Stimulated activated naive CD8-positive, alpha-beta T cell treated with anti-CD3 and anti-CD28 coated beads, Interleukin-15, Interleukin-2, amounts not matched to agents 100 U/mL and 50 U/mL, for 24 hours (primary cell): Measurements from ENCODE around the gene TBRG1.

Experiments used
- ATAC-seq: fragments of 150-1000 bp; cut with Tn5 transposase; one replicate; pipeline ENCODE4 v1.10.0; 2021
- DNase-seq: peaks from one replicate; pipeline ENCODE4 v3.0.0; 2021

The TBRG1 gene

GRCh38 chr11:124618863-124619262, 3.8 kb upstream of the TBRG1 start:
- no peak for DNase-seq
- ATAC-seq, result no peak

- ATAC-seq (no peak), DNase-seq (no peak)
Measured at GRCh38 chr11:124623861-124624525, 1.3 kb downstream of the TBRG1 start.

GRCh38 chr11:124625504-124626168, 3.0 kb downstream of the TBRG1 start:
- ATAC-seq (no peak), DNase-seq (no peak)

GRCh38 chr11:124627546-124627945, 4.9 kb downstream of the TBRG1 start:
- ATAC-seq (no peak), DNase-seq (no peak)

- no peak for ATAC-seq
Measured at GRCh38 chr11:124629961-124630360, 7.3 kb downstream of the TBRG1 start.

GRCh38 chr11:124633355-124633754, 10.7 kb downstream of the TBRG1 start:
- no peak for ATAC-seq

More at GRCh38 chr11:124629961-124630360, 7.3 kb downstream of the TBRG1 start:
- no peak for DNase-seq

GRCh38 chr11:124635932-124636331, 13.3 kb downstream of the TBRG1 start:
- no peak for DNase-seq
- no peak for ATAC-seq

More at GRCh38 chr11:124633355-124633754, 10.7 kb downstream of the TBRG1 start:
- no peak for DNase-seq

GRCh38 chr11:124638500-124638899, 15.8 kb downstream of the TBRG1 start:
- no peak for DNase-seq
- ATAC-seq, result no peak

- ATAC-seq, result no peak
- DNase-seq, result no peak
Measured at GRCh38 chr11:124639186-124639585, 16.5 kb downstream of the TBRG1 start.

- DNase-seq, result no peak
- no peak for ATAC-seq
Measured at GRCh38 chr11:124640666-124641065, 18.0 kb downstream of the TBRG1 start.

GRCh38 chr11:124642628-124643027, 20.0 kb downstream of the TBRG1 start:
- ATAC-seq (no peak), DNase-seq (no peak)

- no peak for ATAC-seq
- DNase-seq, result no peak
Measured at GRCh38 chr11:124643042-124643604, 20.5 kb downstream of the TBRG1 start.

- ATAC-seq (no peak), DNase-seq (no peak)
Measured at GRCh38 chr11:124643605-124644425, 21.2 kb downstream of the TBRG1 start.

GRCh38 chr11:124644426-124645280, 22.0 kb downstream of the TBRG1 start:
- DNase-seq (peak; percentile 26), ATAC-seq (peak; percentile 65)

GRCh38 chr11:124646148-124646547, 23.5 kb downstream of the TBRG1 start:
- no peak for ATAC-seq

GRCh38 chr11:124648610-124649009, 25.9 kb downstream of the TBRG1 start:
- ATAC-seq (no peak), DNase-seq (no peak)

More at GRCh38 chr11:124646148-124646547, 23.5 kb downstream of the TBRG1 start:
- DNase-seq, result no peak

GRCh38 chr11:124656774-124657630, 34.3 kb downstream of the TBRG1 start:
- ATAC-seq, result no peak
- no peak for DNase-seq

- no peak for ATAC-seq
- no peak for DNase-seq
Measured at GRCh38 chr11:124657904-124658303, 35.2 kb downstream of the TBRG1 start.

- ATAC-seq (no peak), DNase-seq (no peak)
Measured at GRCh38 chr11:124658501-124658900, 35.8 kb downstream of the TBRG1 start.

- no peak for ATAC-seq
Measured at GRCh38 chr11:124658986-124659385, 36.3 kb downstream of the TBRG1 start.

GRCh38 chr11:124661553-124661952, 38.9 kb downstream of the TBRG1 start:
- ATAC-seq (no peak), DNase-seq (no peak)

More at GRCh38 chr11:124658986-124659385, 36.3 kb downstream of the TBRG1 start:
- DNase-seq, result no peak
